GM12874 (cell line): ENCODE results near the gene ETNK1.

Source experiments
- TF ChIP-seq, protein P1 (sequence below): IDR thresholded peaks from 2 replicates; pipeline ENCODE4 v1.5.1; 2011; ENCODE audit warnings: low read depth, mild to moderate bottlenecking, control low read depth, low read length, moderate library complexity; ENCODE audit not compliant: insufficient read depth

ETNK1 gene

DNA sequence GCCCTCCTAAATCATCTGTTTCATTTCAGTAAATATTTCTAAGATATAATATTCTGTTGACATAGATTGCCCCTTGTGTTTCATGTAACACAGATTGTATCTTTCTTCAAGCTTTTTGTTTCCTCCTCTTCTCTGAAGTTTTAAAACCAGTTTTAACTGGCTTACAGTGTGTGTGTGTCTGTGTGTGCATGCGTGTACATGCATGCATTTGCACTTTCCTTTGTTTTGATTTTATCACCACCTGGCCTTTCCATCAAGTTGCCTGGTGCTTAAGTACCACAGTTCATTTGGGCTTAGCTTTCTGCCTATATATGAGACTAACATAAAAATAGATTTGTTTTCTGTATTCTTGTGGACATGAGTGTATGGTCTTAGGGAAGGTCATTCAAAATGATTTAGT, 31.9 kb downstream of the ETNK1 start:
- TF ChIP-seq, protein P1, sequence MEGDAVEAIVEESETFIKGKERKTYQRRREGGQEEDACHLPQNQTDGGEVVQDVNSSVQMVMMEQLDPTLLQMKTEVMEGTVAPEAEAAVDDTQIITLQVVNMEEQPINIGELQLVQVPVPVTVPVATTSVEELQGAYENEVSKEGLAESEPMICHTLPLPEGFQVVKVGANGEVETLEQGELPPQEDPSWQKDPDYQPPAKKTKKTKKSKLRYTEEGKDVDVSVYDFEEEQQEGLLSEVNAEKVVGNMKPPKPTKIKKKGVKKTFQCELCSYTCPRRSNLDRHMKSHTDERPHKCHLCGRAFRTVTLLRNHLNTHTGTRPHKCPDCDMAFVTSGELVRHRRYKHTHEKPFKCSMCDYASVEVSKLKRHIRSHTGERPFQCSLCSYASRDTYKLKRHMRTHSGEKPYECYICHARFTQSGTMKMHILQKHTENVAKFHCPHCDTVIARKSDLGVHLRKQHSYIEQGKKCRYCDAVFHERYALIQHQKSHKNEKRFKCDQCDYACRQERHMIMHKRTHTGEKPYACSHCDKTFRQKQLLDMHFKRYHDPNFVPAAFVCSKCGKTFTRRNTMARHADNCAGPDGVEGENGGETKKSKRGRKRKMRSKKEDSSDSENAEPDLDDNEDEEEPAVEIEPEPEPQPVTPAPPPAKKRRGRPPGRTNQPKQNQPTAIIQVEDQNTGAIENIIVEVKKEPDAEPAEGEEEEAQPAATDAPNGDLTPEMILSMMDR, result no peak

GRCh38 chr12:22657538-22657937, 32.6 kb downstream of the ETNK1 start:
- TF ChIP-seq, protein P1, result no peak

DNA sequence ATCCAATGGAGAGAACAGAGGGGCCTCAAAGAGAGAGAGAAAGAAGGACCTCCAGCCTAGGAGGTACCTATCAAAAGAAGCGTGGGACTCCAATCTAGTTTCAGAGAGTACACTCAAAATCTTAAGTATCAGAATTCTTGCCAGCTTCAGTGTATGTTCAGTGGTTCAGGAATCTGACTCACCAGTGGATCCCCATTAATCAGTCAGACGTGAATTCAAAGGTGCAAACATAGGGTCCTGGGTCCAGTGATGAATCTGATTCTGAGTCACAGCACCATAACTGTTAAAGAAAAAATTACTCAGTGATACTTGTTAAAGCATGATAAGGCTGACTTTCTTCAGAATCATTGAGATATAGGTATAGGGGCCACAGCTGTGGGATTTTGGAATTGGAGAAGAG, 33.2 kb downstream of the ETNK1 start:
- TF ChIP-seq, protein P1, result no peak

DNA sequence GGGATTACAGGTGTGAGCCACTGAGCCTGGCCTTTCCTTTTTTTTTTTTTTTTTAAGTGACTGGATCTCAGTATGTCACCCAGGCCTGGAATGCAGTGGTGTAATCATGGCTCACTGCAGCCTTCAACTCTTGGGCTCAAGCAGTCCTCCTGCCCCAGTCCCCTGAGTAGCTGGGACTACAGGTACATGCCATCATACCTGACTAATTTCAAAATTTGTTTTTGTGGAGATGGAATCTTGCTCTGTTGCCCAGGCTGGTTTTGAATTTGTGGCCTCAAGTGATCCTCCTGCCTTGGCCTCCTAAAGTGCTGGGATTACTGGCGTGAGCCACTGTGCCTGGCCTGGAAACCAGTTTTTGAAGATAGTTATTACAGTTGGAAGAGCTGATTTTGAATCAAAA, 37.4 kb downstream of the ETNK1 start:
- TF ChIP-seq, protein P1, result no peak

GRCh38 chr12:22665476-22665875, 40.5 kb downstream of the ETNK1 start:
- TF ChIP-seq, protein P1, result no peak

GRCh38 chr12:22667122-22667521, 42.2 kb downstream of the ETNK1 start:
- TF ChIP-seq, protein P1, result no peak

- TF ChIP-seq, protein P1, result no peak
Observed at GRCh38 chr12:22668441-22668840, 43.5 kb downstream of the ETNK1 start.

DNA sequence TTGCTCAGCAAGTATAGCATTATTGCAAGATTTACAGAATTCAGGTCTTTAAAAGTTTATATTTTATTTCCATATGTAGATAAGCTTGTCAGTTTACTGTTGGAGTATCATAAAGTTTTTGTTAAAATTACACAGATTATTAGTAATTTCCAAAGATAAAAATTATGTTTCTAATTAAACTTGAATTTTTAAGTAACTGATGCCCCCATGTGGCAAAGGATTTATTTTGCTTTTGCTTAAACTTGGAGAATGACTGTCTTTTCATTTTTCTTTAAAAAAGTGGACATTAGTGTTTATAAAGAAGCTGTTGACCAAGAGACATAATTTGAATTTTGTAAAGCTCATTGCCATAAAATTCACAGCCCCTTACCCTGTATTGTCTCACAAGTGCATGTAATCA, 45.8 kb downstream of the ETNK1 start:
- TF ChIP-seq, protein P1, result no peak
